Mesenchymal stem cell (in vitro differentiated cells and primary cell): ENCODE measurements around the gene KIF1A.
A peak's percentile ranks its signal among the peaks of the same experiment; 100 is the strongest.

Source experiments
- DNase-seq: peaks from one replicate; pipeline ENCODE4 v3.0.0-alpha.2; 2013
- H2AFZ ChIP-seq: one replicate; pipeline ENCODE4 v1.6.1; 2013; ENCODE audit warnings: low read depth, mild to moderate bottlenecking, control low read depth, inconsistent platforms, low read length, moderate library complexity
- H2AK5ac ChIP-seq: 2 replicates; pipeline ENCODE4 v1.6.1; 2013; ENCODE audit warnings: low read length, moderate library complexity, mild to moderate bottlenecking, inconsistent platforms; ENCODE audit not compliant: severe bottlenecking
- H2BK120ac ChIP-seq: one replicate; pipeline ENCODE4 v1.6.1; 2013; ENCODE audit warnings: low read depth, mild to moderate bottlenecking, inconsistent platforms, low read length, moderate library complexity
- H2BK12ac ChIP-seq, 2 experiments: one replicate each; pipeline ENCODE4 v1.6.1; 2013; ENCODE audit warnings: inconsistent platforms in 2 of 2, low read length in 2 of 2, mild to moderate bottlenecking in 2 of 2, moderate library complexity in 2 of 2, control low read depth in 1 of 2
- H2BK15ac ChIP-seq: one replicate; pipeline ENCODE4 v1.6.1; 2013; ENCODE audit warnings: mild to moderate bottlenecking, low read depth, inconsistent platforms; ENCODE audit not compliant: poor library complexity, severe bottlenecking
- H2BK5ac ChIP-seq: 2 replicates; pipeline ENCODE4 v1.6.1; 2013; ENCODE audit warnings: low read depth, mild to moderate bottlenecking, low read length, control low read depth, inconsistent platforms; ENCODE audit not compliant: poor library complexity, severe bottlenecking
- H3K14ac ChIP-seq, 2 experiments: one replicate each; pipeline ENCODE4 v1.6.1; 2013; ENCODE audit warnings: inconsistent platforms in 2 of 2, low read length in 2 of 2, control low read depth in 1 of 2, mild to moderate bottlenecking in 1 of 2, moderate library complexity in 1 of 2
- H3K18ac ChIP-seq, 2 experiments: one replicate each; pipeline ENCODE4 v1.6.1; 2013; ENCODE audit warnings: inconsistent platforms in 2 of 2, low read length in 2 of 2, control low read depth in 1 of 2, low read depth in 1 of 2, mild to moderate bottlenecking in 1 of 2
- H3K23ac ChIP-seq, 2 experiments: one replicate each; pipeline ENCODE4 v1.6.1; 2013; ENCODE audit warnings: inconsistent platforms in 2 of 2, low read length in 2 of 2, mild to moderate bottlenecking in 2 of 2, moderate library complexity in 2 of 2, control low read depth in 1 of 2
- H3K27ac ChIP-seq: 2 replicates; pipeline ENCODE4 v1.5.1; 2013; ENCODE audit warnings: mild to moderate bottlenecking, moderate library complexity, low read length, control low read depth, inconsistent platforms; ENCODE audit not compliant: poor library complexity, severe bottlenecking
- H3K27me3 ChIP-seq, 2 experiments: 2 replicates each; pipeline versions ENCODE4 v1.6.1 to v1.7.0; 2013; ENCODE audit warnings: low read length in 2 of 2, mild to moderate bottlenecking in 2 of 2, moderate library complexity in 2 of 2, control low read depth in 1 of 2, inconsistent platforms in 1 of 2; ENCODE audit not compliant: control insufficient read depth in 1 of 2, insufficient read depth in 1 of 2
- H3K36me3 ChIP-seq, 2 experiments: 2 replicates each; pipeline versions ENCODE4 v1.6.1 to v1.7.0; 2013; ENCODE audit warnings: low read length in 2 of 2, control low read depth in 1 of 2, inconsistent platforms in 1 of 2, low read depth in 1 of 2, mild to moderate bottlenecking in 1 of 2; ENCODE audit not compliant: insufficient read depth in 2 of 2, control insufficient read depth in 1 of 2
- H3K4ac ChIP-seq, 2 experiments: one replicate each; pipeline ENCODE4 v1.6.1; 2013; ENCODE audit warnings: inconsistent platforms in 2 of 2, low read length in 2 of 2, mild to moderate bottlenecking in 2 of 2, moderate library complexity in 2 of 2, control low read depth in 1 of 2, low read depth in 1 of 2
- H3K4me1 ChIP-seq: 2 replicates; pipeline ENCODE4 v1.6.1; 2013; ENCODE audit warnings: low read depth, low read length, control low read depth; ENCODE audit not compliant: control insufficient read depth, insufficient read depth
- H3K4me2 ChIP-seq: 2 replicates; pipeline ENCODE4 v1.6.1; 2013; ENCODE audit warnings: low read length, mild to moderate bottlenecking, inconsistent platforms; ENCODE audit not compliant: poor library complexity, severe bottlenecking
- H3K4me3 ChIP-seq, 2 experiments: 2 replicates each; pipeline versions ENCODE4 v1.5.1 to v1.7.0; 2013; ENCODE audit warnings: low read length in 2 of 2, mild to moderate bottlenecking in 2 of 2, control low read depth in 1 of 2, low read depth in 1 of 2; ENCODE audit not compliant: insufficient read depth in 1 of 2
- H3K79me1 ChIP-seq: replicated peaks from 2 replicates; pipeline ENCODE4 v1.6.1; 2013; ENCODE audit warnings: mild to moderate bottlenecking, control low read depth, low read length, inconsistent platforms; ENCODE audit not compliant: poor library complexity, severe bottlenecking
- H3K9ac ChIP-seq: 2 replicates; pipeline ENCODE4 v1.7.0; 2013; ENCODE audit warnings: mild to moderate bottlenecking, low read length, moderate library complexity
- H3K9me3 ChIP-seq: 2 replicates; pipeline ENCODE4 v1.7.0; 2013; ENCODE audit warnings: mild to moderate bottlenecking, low read length; ENCODE audit not compliant: control insufficient read depth
- H4K8ac ChIP-seq: one replicate; pipeline ENCODE4 v1.6.1; 2013; ENCODE audit warnings: inconsistent platforms, mild to moderate bottlenecking, low read length, moderate library complexity
- H4K91ac ChIP-seq: one replicate; pipeline ENCODE4 v1.6.1; 2013; ENCODE audit warnings: mild to moderate bottlenecking, low read length, inconsistent platforms
- WGBS: methylation state at CpG from one replicate; pipeline ENCODE4 v1.1.7; 2013; ENCODE audit warnings: mixed read lengths; 5-methylcytosine and 5-hydroxymethylcytosine counted together

The KIF1A gene

DNA sequence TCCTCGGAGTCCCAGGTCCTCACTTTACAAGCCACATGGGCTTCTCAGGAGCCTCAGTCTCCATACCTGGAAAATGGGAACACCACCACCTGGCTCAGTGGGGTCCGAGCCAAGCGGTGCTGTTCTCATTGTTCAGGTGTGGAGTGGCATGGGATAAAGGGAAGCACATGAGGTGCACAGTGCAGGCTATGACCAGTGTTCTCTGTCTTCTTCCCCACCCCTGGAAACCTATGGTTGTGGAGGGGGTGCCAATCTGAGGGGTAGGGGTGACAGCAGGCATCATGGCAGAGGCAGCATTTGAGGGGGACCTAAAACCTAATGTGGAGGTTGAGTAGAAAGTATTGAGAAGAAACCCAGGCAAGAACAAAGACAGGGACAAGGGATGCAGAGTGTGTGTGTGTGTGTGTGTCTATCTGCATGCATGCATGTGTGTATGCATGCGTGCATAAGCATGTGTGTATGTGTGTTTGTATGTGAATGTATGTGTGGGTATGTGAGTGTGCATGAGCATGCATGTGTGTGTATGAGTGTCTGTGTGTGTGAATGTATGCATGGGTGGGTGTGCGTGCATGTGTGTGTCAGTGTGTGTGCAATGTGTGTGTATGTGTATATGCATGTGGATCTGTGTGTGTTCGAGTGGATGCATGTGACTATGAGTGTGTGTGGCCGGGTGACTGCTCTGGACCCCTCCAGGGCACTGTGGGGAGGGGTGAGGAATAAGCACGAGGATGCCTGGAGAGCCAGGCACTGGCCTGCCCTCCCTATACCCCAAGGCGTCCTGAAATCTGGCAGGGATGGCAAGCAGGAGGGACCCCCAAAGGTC, 4.0 kb downstream of the KIF1A start:
- Histone ChIP-seq H3K27me3 (peaks cover 30 to 47% of the 10 kb centered on the region in 2 experiments), H3K23ac (no peak overlapping the region), H3K4me1 (peaks cover 19% of the 10 kb centered on the region), H3K9ac (no peak overlapping the region), H3K36me3 (no peaks in the 10 kb centered on the region), H2BK15ac (no peak overlapping the region), H3K14ac (no peak overlapping the region), H3K9me3 (peaks cover 16% of the 10 kb centered on the region), H3K79me1 (no peaks in the 10 kb centered on the region), H2BK120ac (no peak overlapping the region), H2BK12ac (no peak overlapping the region), H4K91ac (peak overlapping the region; percentile 54), H2AK5ac (no peak overlapping the region), H4K8ac (peak overlapping the region; percentile 2), H3K27ac (no peak overlapping the region), H2BK5ac (no peak overlapping the region), H3K4me2 (no peak overlapping the region), H2AFZ (no peak overlapping the region), H3K4me3 (no peak overlapping the region), H3K18ac (no peak overlapping the region), H3K4ac (no peak overlapping the region)
- WGBS, result 79% methylated on average over 8 of the region's 9 CpGs
- DNase-seq, result no peak

DNA sequence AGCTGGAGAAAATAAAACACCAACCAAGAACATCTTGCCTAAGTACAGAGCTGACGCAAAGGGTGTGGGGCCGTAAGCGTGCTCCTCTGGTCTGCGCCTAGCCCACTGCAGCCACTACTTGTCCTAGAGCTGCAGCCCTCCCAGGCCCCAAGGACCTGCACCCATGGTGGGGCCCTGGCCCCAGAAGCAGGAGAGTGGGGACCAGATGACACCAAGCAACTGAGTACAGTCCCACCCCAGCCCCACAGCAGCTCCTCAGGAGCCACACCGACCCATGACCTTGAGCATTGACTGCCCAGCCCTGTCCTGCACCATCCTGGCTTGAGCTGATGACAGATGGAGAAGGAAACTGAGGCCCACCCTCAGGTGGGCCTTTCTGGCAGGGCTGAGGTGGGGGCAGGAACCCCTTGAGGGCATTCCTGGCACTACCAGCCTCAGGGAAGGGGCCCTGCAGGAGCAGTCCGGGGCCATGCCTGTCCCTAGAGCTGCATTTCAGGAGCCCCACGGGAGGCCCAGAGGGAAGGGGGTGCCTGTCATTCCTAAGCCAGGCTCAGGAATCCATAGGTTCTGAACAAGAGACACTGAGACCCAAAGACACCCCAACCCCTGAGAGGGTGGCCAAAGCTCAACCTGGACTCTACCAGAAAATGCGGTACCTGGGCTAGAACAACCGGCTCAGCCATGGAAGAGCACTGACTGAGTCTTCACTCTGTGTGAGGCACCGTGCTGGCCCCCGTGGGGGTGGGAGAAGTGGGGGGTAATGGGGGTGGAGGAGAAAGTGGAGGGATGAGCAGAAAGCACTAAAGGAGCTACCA, 4.9 kb downstream of the KIF1A start:
- Histone ChIP-seq H3K18ac (no peak overlapping the region), H2BK120ac (no peak overlapping the region), H3K27ac (no peak overlapping the region), H2AFZ (no peak overlapping the region), H3K4me3 (no peak overlapping the region), H4K91ac (no peak overlapping the region), H3K4ac (no peak overlapping the region), H3K9me3 (peaks cover 16% of the 10 kb centered on the region), H3K23ac (no peak overlapping the region), H2AK5ac (no peak overlapping the region), H2BK12ac (no peak overlapping the region), H3K27me3 (peaks cover 27 to 50% of the 10 kb centered on the region in 2 experiments), H4K8ac (no peak overlapping the region), H2BK5ac (no peak overlapping the region), H2BK15ac (no peak overlapping the region), H3K4me2 (no peak overlapping the region), H3K14ac (no peak overlapping the region), H3K36me3 (no peaks in the 10 kb centered on the region), H3K79me1 (no peaks in the 10 kb centered on the region), H3K9ac (no peak overlapping the region), H3K4me1 (peaks cover 14% of the 10 kb centered on the region)
- DNase-seq, result no peak
- WGBS, result 91% methylated on average over 11 of the region's 11 CpGs

DNA sequence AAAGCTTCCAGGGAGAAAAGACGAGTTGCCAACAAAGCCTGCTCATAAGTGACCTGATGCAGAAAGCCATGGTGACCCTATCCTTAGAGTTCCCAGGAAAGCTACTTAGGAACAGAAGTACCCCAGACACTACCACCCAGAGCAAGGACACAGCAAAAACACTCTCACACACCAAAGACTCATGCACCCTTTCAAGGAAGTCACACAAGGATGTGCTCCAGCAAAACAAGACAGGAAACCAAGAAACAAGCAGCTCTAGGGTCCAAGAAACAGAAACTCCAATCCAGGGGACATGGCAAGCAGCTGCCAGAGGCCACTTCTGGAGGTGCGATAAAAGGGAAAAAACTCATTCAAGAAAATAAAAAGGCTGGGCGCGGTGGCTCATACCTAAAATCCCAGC, 5.7 kb downstream of the KIF1A start:
- H3K4me3 ChIP-seq, result no peak overlapping the region
- H2AFZ ChIP-seq, result no peak overlapping the region
- no peak overlapping the region for H2BK120ac ChIP-seq
- H2BK15ac ChIP-seq, result no peak overlapping the region
- H4K91ac ChIP-seq, result no peak overlapping the region
- no peak overlapping the region for H3K4ac ChIP-seq
- no peak overlapping the region for H2AK5ac ChIP-seq
- H3K9me3 ChIP-seq, result peaks cover 16% of the 10 kb centered on the region
- no peak overlapping the region for H3K4me2 ChIP-seq
- H3K23ac ChIP-seq, result no peak overlapping the region
- no peaks in the 10 kb centered on the region for H3K36me3 ChIP-seq
- H3K14ac ChIP-seq, result no peak overlapping the region
- no peak overlapping the region for H4K8ac ChIP-seq
- H3K27ac ChIP-seq, result no peak overlapping the region
- no peak overlapping the region for H2BK12ac ChIP-seq
- no peak overlapping the region for H2BK5ac ChIP-seq
- no peak overlapping the region for H3K18ac ChIP-seq
- 86% methylated on average over 4 of the region's 4 CpGs for WGBS
- H3K27me3 ChIP-seq, result peaks cover 27 to 50% of the 10 kb centered on the region in 2 experiments
- no peak overlapping the region for H3K9ac ChIP-seq
- DNase-seq, result no peak
- H3K79me1 ChIP-seq, result no peaks in the 10 kb centered on the region
- H3K4me1 ChIP-seq, result peaks cover 6% of the 10 kb centered on the region

DNA sequence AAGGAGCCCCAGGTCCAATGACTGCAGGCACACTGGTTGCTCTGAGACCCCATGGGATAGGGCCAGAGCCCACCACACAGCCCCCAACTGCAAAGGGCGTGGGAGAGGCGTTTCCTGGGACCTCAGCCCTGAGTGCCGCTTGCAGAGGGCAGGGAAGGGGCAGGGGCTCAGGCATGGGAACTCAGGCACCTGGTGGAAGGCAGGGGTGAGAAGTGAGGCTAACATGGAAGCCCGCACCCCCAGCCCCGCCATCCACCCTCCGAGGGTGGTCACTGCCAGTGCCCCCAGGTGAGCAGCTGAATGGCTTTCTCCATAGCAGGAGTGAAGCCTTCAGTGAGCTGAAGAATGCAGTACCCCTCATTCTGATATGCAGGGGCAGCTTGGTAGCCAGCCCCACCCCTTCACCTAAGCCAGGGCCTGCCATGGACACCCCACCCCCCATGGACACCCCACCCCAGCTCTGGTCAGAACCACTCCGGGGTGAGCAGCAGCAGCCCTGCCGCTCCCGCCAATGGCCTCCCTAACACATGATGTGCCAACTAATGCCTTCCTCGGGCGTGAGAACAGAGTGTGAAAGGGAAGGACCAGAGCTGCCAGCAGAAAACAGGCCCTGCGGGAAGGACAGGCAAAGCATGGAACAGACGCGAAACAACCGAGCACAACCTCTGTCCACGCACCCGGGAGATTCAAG, 6.6 kb downstream of the KIF1A start:
- Histone ChIP-seq H2AFZ (no peak overlapping the region), H2BK5ac (no peak overlapping the region), H3K4me3 (no peak overlapping the region), H3K79me1 (no peaks in the 10 kb centered on the region), H3K18ac (no peak overlapping the region), H2BK12ac (no peak overlapping the region), H3K4ac (no peak overlapping the region), H3K27ac (no peak overlapping the region), H3K27me3 (peaks cover 22 to 49% of the 10 kb centered on the region in 2 experiments), H3K14ac (no peak overlapping the region), H4K8ac (no peak overlapping the region), H3K36me3 (no peaks in the 10 kb centered on the region), H2BK15ac (no peak overlapping the region), H3K9me3 (peaks cover 16% of the 10 kb centered on the region), H3K9ac (no peak overlapping the region), H2AK5ac (no peak overlapping the region), H3K4me2 (no peak overlapping the region), H2BK120ac (no peak overlapping the region), H3K23ac (no peak overlapping the region), H4K91ac (no peak overlapping the region), H3K4me1 (no peaks in the 10 kb centered on the region)
- WGBS, result 91% methylated on average over 17 of the region's 17 CpGs
- no peak for DNase-seq
